ENCODE measurements around the gene NPIPA5. TPM values are rescaled to one million over a fixed set of nuclear protein-coding genes. Genes with fewer than 3 reads are reported as not detected.

NPIPA5 gene
- total and polyA plus RNA-seq, 2 of the 13 experiments (the other 11 are each of a cell fraction or from before 2014, with no cell fraction given): 9.7 to 21.5 TPM

- TF ChIP-seq REST (IDR thresholded peaks at IDR 0.05; ENCODE audit: borderline replicate concordance in 1 of 2, low read depth in 1 of 2, low read length in 2 of 2) (peak in 1 of 2 experiments; percentile 71; a peak in 1 of 4 replicates), ZNF83 (CRISPR knock-in tag; IDR thresholded peaks at IDR 0.05; ENCODE audit: borderline replicate concordance) (0 out of 2 replicates have a peak, but pooled peaks have one; percentile 56), ZNF841 (CRISPR knock-in tag; IDR thresholded peaks at IDR 0.05; ENCODE audit: borderline replicate concordance) (no peak), ZIK1 (CRISPR knock-in tag; IDR thresholded peaks at IDR 0.05; ENCODE audit: borderline replicate concordance, low read depth) (no peak), U2AF2 (IDR thresholded peaks at IDR 0.05; ENCODE audit: low read depth, low read length) (no peak), ZMYM2 (CRISPR knock-in tag; IDR thresholded peaks at IDR 0.05) (peak; percentile 87), ZFP62 (CRISPR knock-in tag; IDR thresholded peaks at IDR 0.05) (no peak), PLSCR1 (CRISPR knock-in tag; IDR thresholded peaks at IDR 0.05; ENCODE audit: borderline replicate concordance) (no peak), NFE2 (CRISPR knock-in tag; IDR thresholded peaks at IDR 0.05) (no peak), IKZF4 (CRISPR knock-in tag; IDR thresholded peaks at IDR 0.05; ENCODE audit: borderline replicate concordance, low read depth, not compliant biosample characterization) (no peak), SAFB2 (CRISPR knock-in tag; IDR thresholded peaks at IDR 0.05; ENCODE audit: borderline replicate concordance, low read depth) (no peak), HES4 (CRISPR knock-in tag; IDR thresholded peaks at IDR 0.05; ENCODE audit: borderline replicate concordance) (no peak), CBFB (CRISPR knock-in tag; IDR thresholded peaks at IDR 0.05) (no peak), ZNF747 (CRISPR knock-in tag; IDR thresholded peaks at IDR 0.05; ENCODE audit: borderline replicate concordance) (no peak; the same call in 1 of the 2 replicates), TEAD3 (CRISPR knock-in tag; optimal IDR thresholded peaks at IDR 0.05; ENCODE audit: borderline replicate concordance) (peak; percentile 77), SRF (IDR thresholded peaks at IDR 0.05; ENCODE audit: low read depth, low read length) (peak; percentile 30; the same call in 1 of the 2 replicates), AFF4 (CRISPR knock-in tag; IDR thresholded peaks at IDR 0.05) (no peak), ZNF337 (CRISPR knock-in tag; IDR thresholded peaks at IDR 0.05; ENCODE audit: borderline replicate concordance, low read depth) (no peak; the same call in 1 of the 2 replicates), TFDP2 (CRISPR knock-in tag; IDR thresholded peaks at IDR 0.05) (no peak)
Measured at GRCh38 chr16:15398618-15399316, 20.7 kb upstream of the NPIPA5 start (continued).

All from HepG2 (cell line).